Stomach (tissue), 19 donors: Measurements from ENCODE around the gene OTUD7B. TPM values are rescaled to one million over a fixed set of nuclear protein-coding genes. Genes with fewer than 3 reads are reported as not detected.
A peak's percentile ranks its signal among the peaks of the same experiment; 100 is the strongest.
"Not testable (repeated sequence)": the region's sequence is repeated elsewhere in the genome, so short reads cannot be mapped to it uniquely, and the experiment has no call there.

Source experiments
- DNase-seq, 2 donors: peaks; one replicate each; pipeline versions ENCODE4 v3.0.0 to v3.0.0-alpha.2; 2013 to 2019
- H3K27ac ChIP-seq, 5 donors: fragments of 200-600 bp in 4 of 5; sonication (generic) in 4 of 5; one replicate each; pipeline ENCODE4 v1.5.1; 2013 to 2019; ENCODE audit warnings: mild to moderate bottlenecking in 1 of 5, moderate library complexity in 1 of 5
- H3K27me3 ChIP-seq, 3 donors: fragments of 200-600 bp; sonication (generic); one replicate each; pipeline ENCODE4 v1.5.1; 2017 to 2019; ENCODE audit warnings: mixed run types in 1 of 3
- H3K36me3 ChIP-seq, 4 donors: fragments of 200-600 bp; sonication (generic); 1 replicate in 3 of 4; 2 replicates in 1 of 4; pipeline ENCODE4 v1.5.1; 2016 to 2019
- H3K4me1 ChIP-seq, 4 donors: fragments of 200-600 bp; sonication (generic); one replicate each; pipeline ENCODE4 v1.5.1; 2016 to 2019
- H3K4me3 ChIP-seq, 4 donors: fragments of 200-600 bp; sonication (generic) in 3 of 4; one replicate each; pipeline ENCODE4 v1.5.1; 2016 to 2019; ENCODE audit warnings: mild to moderate bottlenecking in 1 of 4
- H3K9me3 ChIP-seq, 4 donors: fragments of 200-600 bp; sonication (generic); one replicate each; pipeline ENCODE4 v1.5.1; 2016 to 2019
- CTCF ChIP-seq, 7 experiments: fragments of 450-650 bp in 4 of 7; fragments of 200-600 bp in 3 of 7; sonication (generic) in 3 of 7; IDR thresholded peaks; one replicate each; pipeline ENCODE4 v1.5.1; 2016 to 2019; ENCODE audit warnings: antibody characterized with exemption in 7 of 7, control low read depth in 2 of 7, mild to moderate bottlenecking in 1 of 7
- EP300 ChIP-seq: sonication (generic); formaldehyde crosslinking; IDR thresholded peaks from one replicate; pipeline ENCODE4 v1.6.1; 2017; ENCODE audit warnings: antibody characterized with exemption
- POLR2A ChIP-seq, 4 donors: fragments of 450-650 bp; IDR thresholded peaks; one replicate each; pipeline ENCODE4 v1.6.1; 2016; ENCODE audit warnings: antibody characterized with exemption in 4 of 4, control low read depth in 2 of 4, mild to moderate bottlenecking in 1 of 4, moderate library complexity in 1 of 4
- POLR2AphosphoS5 ChIP-seq, 3 donors: sonication (generic); formaldehyde crosslinking; IDR thresholded peaks; one replicate each; pipeline ENCODE4 v1.6.1; 2016; ENCODE audit warnings: antibody characterized with exemption in 3 of 3
- WGBS, 5 donors: extraction: QIAGEN DNeasy Blood & Tissue Kit in 3 of 5; methylation state at CpG; one replicate each; pipeline versions ENCODE4 v1.1.5 to v1.1.7; 2013 to 2018; 5-methylcytosine and 5-hydroxymethylcytosine counted together
- intact Hi-C: fragments of 100-400 bp; cut with DNase I; formaldehyde crosslinking; loops from one replicate; pipeline ENCODE4 v1.15.1; 2023; ENCODE audit warnings: low total_unique reads
- long read RNA-seq, 10 donors: transcript quantifications; one replicate each; lab custom pipeline, GENCODE V29; 2026
- polyA plus RNA-seq, 3 donors: library from polyadenylated mRNA; stranded (reverse); fragments of 200-250 nt; gene quantifications; one replicate each; pipeline ENCODE4 v1.2.3, GENCODE V29; 2013
- total RNA-seq, 5 donors: library from RNA; depleted of rRNA; stranded (reverse); fragments of >200 nt; gene quantifications; one replicate each; pipeline versions ENCODE4 v1.1.0 to v1.2.3, GENCODE V29; 2014 to 2016
- donor health status: healthy with polysubstance abuse.
- donor health status: Bipolar disorder and iron deficiency.
- donor health status: healthy.

The OTUD7B gene
- total RNA-seq (10 to 100 TPM in 4 of 5 donors, 1 to 10 TPM in 1; 9.0 to 38.8 (median 25.9) TPM), polyA plus RNA-seq (1 to 10 TPM; 2.2 to 6.0 (median 5.0) TPM)
- long read RNA-seq, donor 1, full-length matches to known transcripts, result 1 of 1 reads
- long read RNA-seq, donor 1, partial matches to known transcripts, result 0 of 1 reads
- long read RNA-seq, donor 1, other reads (novel, unspliced or antisense), result 0 of 1 reads
- long read RNA-seq, donor 2, result 0 reads
- long read RNA-seq, donor 3, result 0 reads
- long read RNA-seq, donor 4, result 0 reads
- long read RNA-seq, donor 5, full-length matches to known transcripts, result 2 of 2 reads
- long read RNA-seq, donor 5, partial matches to known transcripts, result 0 of 2 reads
- long read RNA-seq, donor 5, other reads (novel, unspliced or antisense), result 0 of 2 reads
- long read RNA-seq, donor 6, result 0 reads
- long read RNA-seq, donor 7, full-length matches to known transcripts, result 2 of 2 reads
- long read RNA-seq, donor 7, partial matches to known transcripts, result 0 of 2 reads
- long read RNA-seq, donor 7, other reads (novel, unspliced or antisense), result 0 of 2 reads
- long read RNA-seq, donor 8, result 0 reads
- long read RNA-seq, donor 9, result 0 reads
- long read RNA-seq, donor 10, full-length matches to known transcripts, result 1 of 1 reads
- long read RNA-seq, donor 10, partial matches to known transcripts, result 0 of 1 reads
- long read RNA-seq, donor 10, other reads (novel, unspliced or antisense), result 0 of 1 reads

GRCh38 chr1:150010393-150011115 lies at the start of gene OTUD7B:
Gene OTUD7B, minus strand, starts transcription at chr1:150010726. Its CDS starts 33,216 bp downstream, at chr1:149977510.
- Histone ChIP-seq H3K36me3 (no peaks in the 10 kb centered on the region), H3K4me1 (peaks cover 21 to 47% (median 37%) of the 10 kb centered on the region in 4 donors), H3K4me3 (peak within 1 kb of the TSS; percentile 78 to 86 (median 83)), H3K9me3 (no peaks in the 10 kb centered on the region), H3K27ac (peak within 1 kb of the TSS; percentile 95 to 97 (median 97)), H3K27me3 (no peaks in the 10 kb centered on the region)
- DNase-seq, result peak; percentile 90 to 96
- 0 to 2% (median 1%) methylated on average over 24 to 59 of the region's 59 CpGs for WGBS, 5 donors
- intact Hi-C loops, result no loop called here
- TF ChIP-seq EP300 (no peak), POLR2A (IDR thresholded peaks at IDR 0.05) (peak in 1 of 4 donors; percentile 8), POLR2AphosphoS5 (IDR thresholded peaks at IDR 0.05) (peak; percentile 61 to 88 (median 85)), CTCF (IDR thresholded peaks at IDR 0.05) (peak in 1 of 7 experiments; percentile 13)

GRCh38 chr1:150060260-150060659 lies 49.7 kb upstream of the OTUD7B start:
- Histone ChIP-seq H3K27me3 (no peaks in the 10 kb centered on the region), H3K4me3 (no peak overlapping the region), H3K4me1 (peaks cover 0 to 21% (median 7%) of the 10 kb centered on the region in 4 donors), H3K9me3 (no peaks in the 10 kb centered on the region), H3K36me3 (no peaks in the 10 kb centered on the region), H3K27ac (peak overlapping the region in 1 of 5 donors; percentile 78)
- DNase-seq, result no peak
- 76 to 79% (median 77%) methylated on average over 4 of the region's 4 CpGs for WGBS, 5 donors
- intact Hi-C loops, result no loop called here
- TF ChIP-seq POLR2AphosphoS5 (IDR thresholded peaks at IDR 0.05) (no peak), CTCF (IDR thresholded peaks at IDR 0.05) (no peak), EP300 (no peak), POLR2A (IDR thresholded peaks at IDR 0.05) (no peak)

GRCh38 chr1:150056407-150056806 lies 45.9 kb upstream of the OTUD7B start:
- intact Hi-C loops, result no loop called here
- 39 to 62% (median 42%) methylated on average over 1 of the region's 1 CpG for WGBS, 5 donors
- Histone ChIP-seq H3K36me3 (no peaks in the 10 kb centered on the region), H3K9me3 (no peaks in the 10 kb centered on the region), H3K4me3 (no peak overlapping the region), H3K4me1 (peaks cover 0 to 9% (median 1%) of the 10 kb centered on the region in 4 donors), H3K27me3 (no peaks in the 10 kb centered on the region), H3K27ac (no peak overlapping the region)
- TF ChIP-seq POLR2AphosphoS5 (IDR thresholded peaks at IDR 0.05), result no peak
- TF ChIP-seq CTCF (IDR thresholded peaks at IDR 0.05), result no peak
- TF ChIP-seq EP300, result no peak
- TF ChIP-seq POLR2A (IDR thresholded peaks at IDR 0.05), result no peak
- DNase-seq, result no peak

GRCh38 chr1:150055507-150055906 lies 45.0 kb upstream of the OTUD7B start:
- H3K9me3 ChIP-seq, DNase-seq, H3K27me3 ChIP-seq, H3K4me3 ChIP-seq, H3K36me3 ChIP-seq, H3K27ac ChIP-seq, intact Hi-C loops: not testable (repeated sequence)
- WGBS, 5 donors, result 89 to 97% (median 95%) methylated on average over 4 of the region's 4 CpGs
- H3K4me1 ChIP-seq, result peaks cover 0 to 12% (median 2%) of the 10 kb centered on the region in 4 donors
